H1 (cell line): ENCODE measurements around the gene DYNC2I2. TPM values are rescaled to one million over a fixed set of nuclear protein-coding genes. Genes with fewer than 3 reads are reported as not detected.

Experiments used
- CTCF ChIA-PET: fragments of 300-600 bp; sonication (Branson Sonifier 250); formaldehyde crosslinking; loops from one replicate; lab custom pipeline; 2021; ENCODE audit not compliant: partially characterized antibody; lab: Charles Lee
- POLR2A ChIA-PET: fragments of 300-600 bp; sonication (Branson Sonifier 250); formaldehyde crosslinking; loops from one replicate; lab custom pipeline; 2021; ENCODE audit warnings: inconsistent platforms; ENCODE audit not compliant: partially characterized antibody; lab: Charles Lee
- DNase-seq, 2 experiments: peaks; one replicate each; pipeline versions ENCODE4 v3.0.0 to v3.0.0-alpha.2; 2010 to 2022; ENCODE audit warnings: low spot score in 2 of 2, low read depth in 1 of 2, mixed read lengths in 1 of 2
- FAIRE-seq: peaks from 2 replicates; lab custom pipeline; 2011; peaks lifted over from hg19 to GRCh38; lab: Jason Lieb, UNC
- H2AFZ ChIP-seq: 2 replicates; pipeline ENCODE4 v1.8.1; 2012; ENCODE audit warnings: low read length, inconsistent platforms
- H2AK5ac ChIP-seq: 2 replicates; pipeline ENCODE4 v1.6.1; 2013; ENCODE audit warnings: low read depth, low read length
- H2BK120ac ChIP-seq: replicated peaks from 2 replicates; pipeline ENCODE3; 2013; ENCODE audit warnings: low read depth, low read length, inconsistent platforms
- H2BK12ac ChIP-seq: 2 replicates; pipeline ENCODE4 v1.6.1; 2013; ENCODE audit warnings: low read depth, low read length
- H2BK15ac ChIP-seq: 2 replicates; pipeline ENCODE4 v1.6.1; 2013; ENCODE audit warnings: low read length
- H2BK20ac ChIP-seq: 2 replicates; pipeline ENCODE4 v1.6.1; 2013; ENCODE audit warnings: low read length
- H2BK5ac ChIP-seq: 2 replicates; pipeline ENCODE4 v1.6.1; 2013; ENCODE audit warnings: low read depth, low read length
- H3K14ac ChIP-seq: 2 replicates; pipeline ENCODE4 v1.6.1; 2013; ENCODE audit warnings: inconsistent platforms; ENCODE audit not compliant: insufficient read length
- H3K18ac ChIP-seq: 2 replicates; pipeline ENCODE4 v1.6.1; 2013; ENCODE audit warnings: low read length; ENCODE audit errors: extremely low read depth
- H3K23ac ChIP-seq: 2 replicates; pipeline ENCODE4 v1.6.1; 2013; ENCODE audit warnings: inconsistent platforms; ENCODE audit not compliant: insufficient read length
- H3K23me2 ChIP-seq: 2 replicates; pipeline ENCODE4 v1.6.1; 2013; ENCODE audit warnings: low read depth, low read length
- H3K27ac ChIP-seq: 2 replicates; pipeline ENCODE4 v1.6.1; 2011; ENCODE audit warnings: low read depth, low read length, inconsistent platforms
- H3K27me3 ChIP-seq, 4 experiments: replicated peaks in 1 of 4; 1 replicate in 1 of 4; 2 replicates in 3 of 4; pipeline versions ENCODE4 v1.6.1 to v1.8.1; 2011 to 2013; ENCODE audit warnings: low read length in 3 of 4, mild to moderate bottlenecking in 3 of 4, inconsistent platforms in 2 of 4, mixed read lengths in 2 of 4, moderate library complexity in 1 of 4; ENCODE audit not compliant: control insufficient read depth in 3 of 4, insufficient read depth in 3 of 4; ENCODE audit errors: extremely low read depth in 1 of 4
- H3K36me3 ChIP-seq, 4 experiments: 2 replicates each; pipeline versions ENCODE4 v1.6.1 to v1.8.1; 2011 to 2013; ENCODE audit warnings: mild to moderate bottlenecking in 4 of 4, low read length in 3 of 4, moderate library complexity in 2 of 4, control low read depth in 1 of 4, inconsistent platforms in 1 of 4; ENCODE audit not compliant: insufficient read depth in 4 of 4, control insufficient read depth in 2 of 4
- H3K4ac ChIP-seq: replicated peaks from 2 replicates; pipeline ENCODE3; 2013; ENCODE audit warnings: low read length, low read depth, mixed read lengths, inconsistent platforms; ENCODE audit not compliant: insufficient read length
- H3K4me1 ChIP-seq, 4 experiments: replicated peaks in 1 of 4; 1 replicate in 1 of 4; 2 replicates in 3 of 4; pipeline versions ENCODE4 v1.6.1 to v1.8.1; 2011 to 2013; ENCODE audit warnings: low read length in 3 of 4, inconsistent platforms in 2 of 4, mixed read lengths in 1 of 4; ENCODE audit not compliant: insufficient read depth in 4 of 4, control insufficient read depth in 3 of 4
- H3K4me2 ChIP-seq, 2 experiments: 2 replicates each; pipeline versions ENCODE4 v1.6.1 to v1.8.1; 2011 to 2013; ENCODE audit warnings: low read depth in 2 of 2, low read length in 2 of 2, control low read depth in 1 of 2, inconsistent platforms in 1 of 2, mild to moderate bottlenecking in 1 of 2; ENCODE audit not compliant: insufficient read depth in 1 of 2
- H3K4me3 ChIP-seq, 4 experiments: fragments of 200-600, 300-600 bp in 1 of 4; sonication (generic), shearing (Covaris generic), sonication (Bioruptor Twin) in 1 of 4; 2 replicates each; pipeline versions ENCODE4 v1.5.1 to v1.8.1; 2011 to 2016; ENCODE audit warnings: low read length in 4 of 4, low read depth in 3 of 4, control low read depth in 2 of 4, inconsistent platforms in 2 of 4, mild to moderate bottlenecking in 2 of 4, mixed read lengths in 1 of 4, moderate library complexity in 1 of 4; ENCODE audit not compliant: insufficient read depth in 2 of 4; ENCODE audit errors: extremely low read depth in 1 of 4
- H3K56ac ChIP-seq: replicated peaks from 2 replicates; pipeline ENCODE3; 2013; ENCODE audit warnings: low read depth, mild to moderate bottlenecking, mixed read lengths, low read length, inconsistent platforms; ENCODE audit not compliant: insufficient read length
- H3K79me1 ChIP-seq: 2 replicates; pipeline ENCODE4 v1.6.1; 2013; ENCODE audit warnings: low read depth, low read length, control low read depth
- H3K79me2 ChIP-seq, 2 experiments: 2 replicates each; pipeline versions ENCODE4 v1.6.1 to v1.8.1; 2012 to 2013; ENCODE audit warnings: low read length in 2 of 2, mild to moderate bottlenecking in 2 of 2, inconsistent platforms in 1 of 2; ENCODE audit not compliant: insufficient read depth in 2 of 2, control insufficient read depth in 1 of 2
- H3K9ac ChIP-seq, 4 experiments: replicated peaks in 1 of 4; 1 replicate in 1 of 4; 2 replicates in 3 of 4; pipeline versions ENCODE4 v1.6.1 to v1.8.1; 2011 to 2013; ENCODE audit warnings: low read depth in 3 of 4, low read length in 3 of 4, control low read depth in 2 of 4, mild to moderate bottlenecking in 2 of 4, moderate library complexity in 2 of 4, inconsistent platforms in 1 of 4; ENCODE audit errors: extremely low read depth in 1 of 4
- H3K9me3 ChIP-seq, 2 experiments: 2 replicates each; pipeline versions ENCODE4 v1.6.1 to v1.8.1; 2012 to 2013; ENCODE audit warnings: mild to moderate bottlenecking in 2 of 2, moderate library complexity in 2 of 2, control low read depth in 1 of 2, inconsistent platforms in 1 of 2, low read depth in 1 of 2, low read length in 1 of 2, mixed read lengths in 1 of 2; ENCODE audit not compliant: insufficient read depth in 2 of 2
- H4K20me1 ChIP-seq, 2 experiments: replicated peaks in 1 of 2; 2 replicates each; pipeline versions ENCODE3 to v1.8.1; 2011 to 2013; ENCODE audit warnings: inconsistent platforms in 2 of 2, low read length in 2 of 2, mild to moderate bottlenecking in 1 of 2; ENCODE audit not compliant: insufficient read depth in 2 of 2, control insufficient read depth in 1 of 2
- H4K5ac ChIP-seq: 2 replicates; pipeline ENCODE4 v1.6.1; 2013; ENCODE audit warnings: low read length, low read depth, mixed read lengths, inconsistent platforms; ENCODE audit not compliant: insufficient read length
- H4K8ac ChIP-seq: 2 replicates; pipeline ENCODE4 v1.8.0; 2013; ENCODE audit warnings: mild to moderate bottlenecking, moderate library complexity, low read length, inconsistent platforms; ENCODE audit not compliant: insufficient read depth; ENCODE audit errors: extremely low read depth
- H4K91ac ChIP-seq: replicated peaks from 2 replicates; pipeline ENCODE3; 2013; ENCODE audit warnings: low read length, mixed read lengths, inconsistent platforms; ENCODE audit not compliant: insufficient read length
- WGBS, 2 experiments: shearing (Covaris generic) in 1 of 2; methylation state at CpG; one replicate each; pipeline versions ENCODE4 v1.1.6 to v1.1.7; 2013 to 2015; ENCODE audit warnings: low lambda C conversion rate in 2 of 2, mixed read lengths in 2 of 2, inconsistent platforms in 1 of 2, low coverage in 1 of 2, missing lambda C conversion rate in 1 of 2; ENCODE audit not compliant: insufficient replicate concordance in 2 of 2, insufficient coverage in 1 of 2, insufficient read length in 1 of 2; ENCODE audit errors: extremely low coverage in 1 of 2, missing lambda C conversion rate in 1 of 2; 5-methylcytosine and 5-hydroxymethylcytosine counted together
- polyA plus RNA-seq, 7 experiments: library from polyadenylated mRNA; depleted of rRNA in 3 of 7; stranded (reverse) in 5 of 7; unstranded in 2 of 7; fragments of >200 nt in 5 of 7; fragments of 200-250 nt in 2 of 7; gene quantifications; 1 replicate in 5 of 7; 2 replicates in 1 of 7; 4 replicates in 1 of 7; pipeline versions ENCODE4 v1.2.1 to v1.2.3, GENCODE V29; 2011 to 2013; ENCODE audit warnings: missing spikeins in 2 of 7, mixed read lengths in 2 of 7
- total RNA-seq: library from RNA; stranded (reverse); fragmentation: NEBNext Ultra II Directional; extraction: Animal tissue kit (Norgen Biotek cat#: 25700); gene quantifications from 2 replicates; pipeline ENCODE4 v1.2.1, GENCODE V29; 2021
- TF ChIP-seq, protein P1 (sequence below): IDR thresholded peaks from 2 replicates; pipeline ENCODE4 v1.6.1; 2011; ENCODE audit warnings: low read length, improper control_type of control experiment

Gene DYNC2I2
- total and polyA plus RNA-seq, 2 of the 8 experiments (the other 6 are each of a cell fraction or from before 2014, with no cell fraction given): 58.0 to 78.5 TPM

DNA sequence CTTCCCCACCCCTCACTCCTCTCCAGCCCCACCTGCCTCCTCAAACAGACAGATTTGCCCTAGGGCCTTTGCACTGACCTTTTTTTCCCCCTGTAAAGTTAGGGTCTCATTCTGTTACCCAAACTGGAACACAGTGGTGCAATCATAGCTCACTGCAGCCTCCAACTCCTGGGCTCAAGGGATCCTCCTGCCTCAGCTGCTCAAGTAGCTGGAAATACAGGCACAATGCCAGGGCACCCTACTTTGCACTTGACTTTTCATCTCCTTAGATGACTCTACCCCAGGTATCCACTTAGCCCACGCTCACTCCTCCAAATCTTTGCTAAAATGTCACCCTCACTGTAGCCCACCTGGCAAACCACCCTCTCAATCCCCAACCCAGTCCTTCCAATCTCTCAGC, 2.2 kb downstream of the DYNC2I2 start:
- Histone ChIP-seq H3K27me3 (no peaks in the 10 kb centered on the region), H2BK20ac (no peak overlapping the region), H4K5ac (no peak overlapping the region), H3K79me1 (no peaks in the 10 kb centered on the region; the same call in 1 of the 2 replicates), H3K79me2 (peaks cover 0 to 2% of the 10 kb centered on the region in 2 experiments; a peak in 1 of 4 replicates), H3K27ac (no peak overlapping the region), H3K56ac (no peak overlapping the region), H3K4ac (no peak overlapping the region), H2AK5ac (no peak overlapping the region), H4K20me1 (peaks cover 0 to 2% of the 10 kb centered on the region in 2 experiments), H3K9ac (no peak overlapping the region; a peak in 1 of 7 replicates), H2BK12ac (no peak overlapping the region), H2BK120ac (no peak overlapping the region), H2BK5ac (no peak overlapping the region), H2AFZ (no peak overlapping the region), H3K18ac (no peak overlapping the region), H3K4me2 (no peak overlapping the region), H2BK15ac (no peak overlapping the region), H3K4me1 (no peaks in the 10 kb centered on the region; a peak in 2 of 7 replicates), H4K91ac (no peak overlapping the region), H3K4me3 (no peak overlapping the region), H3K14ac (no peak overlapping the region), H3K23ac (no peak overlapping the region), H4K8ac (no peak overlapping the region), H3K23me2 (peaks cover 4% of the 10 kb centered on the region; the same call in 1 of the 2 replicates), H3K36me3 (peaks cover 0 to 9% (median 0%) of the 10 kb centered on the region in 4 experiments; a peak in 1 of 8 replicates), H3K9me3 (no peaks in the 10 kb centered on the region)
- POLR2A ChIA-PET: interaction anchor here (0.9 to 5.0 kb wide), 9 partner anchors 9 to 46 kb away, joined by 3 to 47 read pairs (median 9); partner anchors contain the start of gene SET
- DNase-seq (no peak), FAIRE-seq (no peak)
- WGBS, 2 experiments: 81% methylated on average over 1 of the region's 1 CpG; no CpG with 5 or more reads in 1 of the 2 experiments
- CTCF ChIA-PET: interaction anchor here (0.7 to 1.5 kb wide), 5 partner anchors 11 to 79 kb away, joined by 3 to 4 read pairs (median 3); no protein-coding TSS in a partner anchor
- TF ChIP-seq, protein P1, sequence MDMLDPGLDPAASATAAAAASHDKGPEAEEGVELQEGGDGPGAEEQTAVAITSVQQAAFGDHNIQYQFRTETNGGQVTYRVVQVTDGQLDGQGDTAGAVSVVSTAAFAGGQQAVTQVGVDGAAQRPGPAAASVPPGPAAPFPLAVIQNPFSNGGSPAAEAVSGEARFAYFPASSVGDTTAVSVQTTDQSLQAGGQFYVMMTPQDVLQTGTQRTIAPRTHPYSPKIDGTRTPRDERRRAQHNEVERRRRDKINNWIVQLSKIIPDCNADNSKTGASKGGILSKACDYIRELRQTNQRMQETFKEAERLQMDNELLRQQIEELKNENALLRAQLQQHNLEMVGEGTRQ: no peak
